ENCODE data around the gene NR2C1.
"Not testable (repeated sequence)": the region's sequence is repeated elsewhere in the genome, so short reads cannot be mapped to it uniquely, and the experiment has no call there.

NR2C1 gene

GRCh38 chr12:95072900-95073697 lies at the start of gene NR2C1:
NR2C1 (minus strand) TSS chr12:95073618; CDS start chr12:95067384, 6,234 bp downstream.
- DNase-seq: peak; percentile 94 to 96

GRCh38 chr12:95118788-95119179 lies 45.4 kb upstream of the NR2C1 start:
- no peak for DNase-seq

GRCh38 chr12:95118138-95118787 lies 44.8 kb upstream of the NR2C1 start:
- no peak for DNase-seq

- DNase-seq: peak; percentile 59 to 75
Observed at GRCh38 chr12:95117178-95117599, 43.8 kb upstream of the NR2C1 start.

DNA sequence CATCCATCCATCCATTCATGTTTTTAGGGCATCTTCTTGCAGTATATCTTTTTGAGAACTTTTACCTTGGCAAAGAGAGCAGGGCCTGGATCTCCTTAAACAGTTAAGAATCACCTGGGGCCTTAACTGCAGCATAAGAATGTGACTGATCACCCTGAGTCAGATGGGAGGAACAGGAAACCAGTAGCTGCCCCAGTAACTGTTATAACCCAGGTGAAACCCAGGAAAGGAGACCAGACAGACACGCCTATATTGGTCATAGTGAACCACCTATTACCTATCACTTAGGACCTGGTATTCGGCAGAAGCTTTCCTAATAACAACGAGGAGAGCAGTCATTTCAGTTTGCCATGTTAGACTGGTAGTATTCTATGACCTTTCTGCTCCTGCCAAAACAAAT lies 43.4 kb upstream of the NR2C1 start:
- no peak for DNase-seq

DNA sequence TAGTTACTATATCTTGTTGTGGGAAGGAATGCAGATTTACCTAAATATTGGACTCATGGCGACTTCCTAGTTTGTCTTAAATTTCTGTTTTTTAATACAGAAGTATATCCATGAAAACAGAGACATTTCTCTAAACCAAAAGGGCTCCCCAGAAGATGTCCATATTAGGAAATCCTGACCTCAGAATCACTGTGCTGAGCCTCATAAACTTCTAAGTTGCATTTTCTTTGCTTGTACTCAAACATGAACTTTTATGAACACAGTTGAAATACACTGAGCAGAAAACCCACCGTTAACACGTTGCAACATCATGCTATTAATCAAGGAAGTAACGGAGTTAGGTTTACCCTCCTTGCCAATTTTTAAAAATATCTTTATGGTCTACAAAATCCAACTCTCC lies 42.9 kb upstream of the NR2C1 start:
- no peak for DNase-seq

DNA sequence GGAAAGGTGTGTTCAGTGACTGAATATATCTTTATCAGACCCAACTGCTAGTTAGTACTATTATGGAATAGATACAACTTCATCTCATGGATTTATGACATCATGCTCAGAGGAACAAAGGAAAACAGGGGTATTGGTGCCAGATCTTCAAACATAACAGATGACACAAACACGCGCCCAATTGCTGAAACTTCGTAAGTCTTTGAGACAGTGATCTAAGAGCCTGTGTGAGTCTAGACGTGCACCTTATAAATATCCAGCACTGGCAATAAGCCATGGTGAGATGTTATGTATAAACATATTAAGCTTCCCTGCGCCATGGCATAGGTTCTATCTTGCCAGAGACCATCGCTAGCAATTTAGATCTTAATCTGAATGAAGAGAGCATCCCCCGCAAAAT lies 42.2 kb upstream of the NR2C1 start:
- no peak for DNase-seq

GRCh38 chr12:95114766-95115405 lies 41.5 kb upstream of the NR2C1 start:
- no peak for DNase-seq

DNA sequence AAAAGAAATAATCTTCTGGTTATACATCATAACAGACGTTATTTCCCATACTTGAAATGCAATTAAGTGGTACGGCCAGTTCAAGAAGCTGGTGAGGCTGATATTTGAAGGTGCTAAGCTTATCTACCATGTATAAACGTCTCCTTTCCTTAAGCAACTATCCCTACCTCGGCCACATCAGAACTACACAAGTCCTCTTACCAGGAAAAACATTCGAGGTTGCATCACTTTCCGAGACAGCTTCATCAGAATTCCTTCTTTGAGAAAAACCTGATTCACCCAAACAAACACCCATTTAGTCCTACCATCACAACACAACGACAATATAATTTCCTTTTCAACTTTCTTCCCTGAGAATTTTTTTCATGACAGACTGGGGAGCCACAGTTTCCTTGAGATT lies 33.9 kb upstream of the NR2C1 start:
- DNase-seq: no peak

DNA sequence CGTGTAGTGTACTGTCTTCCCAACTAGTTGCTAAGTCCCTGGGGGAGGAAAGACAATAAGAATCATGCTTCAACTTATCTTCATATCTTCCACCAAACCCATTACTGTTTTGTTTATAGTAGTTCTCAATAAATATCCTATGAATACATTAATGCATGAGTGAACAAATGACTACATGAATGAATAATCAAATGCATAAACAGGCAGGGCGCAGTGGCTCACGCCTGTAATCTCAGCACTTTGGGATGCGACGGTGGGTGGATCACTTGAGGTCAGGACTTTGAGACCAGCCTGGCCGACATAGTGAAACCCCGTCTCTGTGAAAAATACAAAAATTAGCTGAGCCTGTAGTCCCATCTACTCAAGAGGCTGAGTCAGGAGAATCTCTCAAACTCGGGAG lies 32.1 kb upstream of the NR2C1 start:
- DNase-seq: no peak

DNA sequence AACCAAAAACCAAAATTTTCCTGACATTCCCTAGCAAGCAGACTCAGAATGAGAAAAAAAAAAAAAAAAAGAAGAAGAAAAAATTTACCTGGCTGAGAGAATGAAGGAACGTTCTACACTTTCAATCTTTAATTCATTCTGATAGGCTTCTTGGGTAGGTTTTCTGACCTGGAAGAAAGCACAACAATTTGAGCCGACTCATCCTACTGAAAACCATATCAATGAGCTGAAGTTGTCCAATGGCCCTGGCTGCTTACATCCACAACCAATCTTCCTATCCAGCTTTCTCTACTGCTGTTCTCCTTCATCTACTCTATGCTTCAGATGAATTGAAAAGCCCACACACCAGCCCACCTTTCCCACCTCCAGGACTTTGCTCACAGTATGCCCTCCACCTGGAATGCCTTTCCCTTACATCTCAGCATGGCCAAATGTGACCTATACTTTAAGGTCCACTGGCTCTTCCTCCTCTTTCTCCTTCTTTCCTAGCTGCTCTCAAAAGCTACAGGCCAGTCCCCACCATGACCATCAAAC lies 31.6 kb upstream of the NR2C1 start:
- DNase-seq: no peak

DNA sequence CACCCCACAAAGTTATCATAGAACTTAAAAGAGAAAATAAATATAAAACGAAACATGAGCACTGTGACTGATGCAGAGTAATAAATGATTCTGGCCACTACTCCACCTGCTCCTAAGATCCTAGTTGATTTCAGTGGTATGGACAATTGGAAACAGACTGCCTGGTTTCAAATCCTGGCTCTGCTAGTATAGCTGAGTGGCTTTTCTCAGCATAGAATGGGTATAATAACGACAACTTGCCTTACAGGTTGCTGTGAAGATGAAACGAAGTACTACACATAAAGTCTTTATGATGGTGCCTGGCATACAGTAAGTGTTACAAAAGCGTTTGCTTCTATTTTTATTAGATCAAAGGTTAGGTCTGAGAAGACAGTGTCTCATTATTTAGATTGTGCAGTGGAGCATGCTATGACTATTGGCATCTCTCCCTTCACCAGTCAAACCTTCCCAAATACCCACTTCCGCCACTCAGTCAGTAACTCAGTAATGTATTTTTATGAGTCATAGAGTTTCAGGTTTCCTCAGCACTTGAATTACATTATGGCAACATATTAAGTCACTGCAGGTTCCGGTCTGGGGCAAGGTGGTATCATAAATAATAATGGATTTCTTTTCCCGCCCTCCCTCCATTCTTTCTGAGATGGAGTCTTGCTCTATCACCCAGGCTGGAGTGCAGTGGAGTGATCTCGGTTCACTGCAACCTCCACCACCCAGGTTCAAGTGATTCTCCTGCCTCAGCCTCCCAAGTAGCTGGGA lies 29.7 kb upstream of the NR2C1 start:
- no peak for DNase-seq

DNA sequence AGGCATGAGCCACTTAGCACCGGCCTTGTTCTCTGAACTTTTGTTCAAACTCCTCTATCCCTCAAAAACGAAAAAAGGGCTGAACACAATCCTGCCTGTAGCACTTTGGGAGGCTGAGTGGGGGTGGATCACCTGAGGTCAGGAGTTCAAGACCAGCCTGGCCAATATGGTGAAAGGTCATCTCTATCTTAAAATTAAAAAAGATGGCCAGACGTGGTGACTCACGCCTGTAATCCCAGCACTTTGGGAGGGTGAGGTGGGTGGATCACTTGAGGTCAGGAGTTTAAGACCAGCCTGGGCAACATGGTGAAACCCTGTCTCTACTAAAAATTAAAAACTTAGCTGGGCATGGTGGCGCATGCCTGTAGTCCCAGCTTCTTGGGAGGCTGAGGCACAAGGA lies 28.5 kb upstream of the NR2C1 start:
- DNase-seq: not testable (repeated sequence)

DNA sequence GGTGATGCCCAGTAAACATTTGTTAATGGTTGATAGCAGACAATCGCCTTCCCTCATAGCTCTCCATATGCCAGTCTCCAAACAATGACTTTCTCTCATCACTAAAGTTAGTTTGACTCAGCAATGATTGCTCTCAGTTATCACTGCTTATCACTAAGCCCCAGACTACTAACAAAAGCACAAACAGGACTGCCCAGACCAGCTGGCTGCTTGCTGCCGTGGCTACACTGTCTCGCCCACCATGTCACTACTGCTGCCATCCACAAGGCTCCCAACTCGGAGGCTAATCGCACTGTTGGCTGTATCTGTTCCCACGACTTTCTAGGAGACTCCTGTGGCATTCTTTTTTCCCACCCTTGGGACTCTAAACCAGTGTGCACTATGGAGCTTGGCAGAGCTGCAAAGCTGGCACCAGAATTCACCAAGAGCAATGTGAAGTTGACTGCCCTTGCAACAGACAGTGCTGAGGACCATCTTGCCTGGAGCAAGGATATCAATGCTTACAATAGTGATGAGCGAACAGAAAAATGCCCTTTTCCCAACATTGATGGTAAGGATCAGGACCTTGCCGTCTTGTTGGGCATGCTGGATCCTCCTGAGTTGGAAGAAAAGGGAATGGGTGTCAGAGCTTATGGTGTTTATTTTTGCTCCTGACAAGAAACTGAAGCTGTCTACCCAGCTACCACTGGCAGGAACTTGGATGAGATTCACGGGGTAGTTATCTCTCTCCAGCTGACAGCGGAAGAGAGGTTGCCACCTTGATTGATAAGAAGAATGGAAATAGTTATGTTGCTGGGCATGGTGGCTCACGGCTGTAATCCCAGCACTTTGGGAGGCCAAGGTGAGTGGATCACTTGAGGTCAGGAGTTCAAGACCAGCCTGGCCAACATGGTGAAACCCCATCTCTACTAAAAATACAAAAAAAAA lies 27.1 kb upstream of the NR2C1 start:
- no peak for DNase-seq

- no peak for DNase-seq
Observed at GRCh38 chr12:95099270-95099790, 25.9 kb upstream of the NR2C1 start.

DNA sequence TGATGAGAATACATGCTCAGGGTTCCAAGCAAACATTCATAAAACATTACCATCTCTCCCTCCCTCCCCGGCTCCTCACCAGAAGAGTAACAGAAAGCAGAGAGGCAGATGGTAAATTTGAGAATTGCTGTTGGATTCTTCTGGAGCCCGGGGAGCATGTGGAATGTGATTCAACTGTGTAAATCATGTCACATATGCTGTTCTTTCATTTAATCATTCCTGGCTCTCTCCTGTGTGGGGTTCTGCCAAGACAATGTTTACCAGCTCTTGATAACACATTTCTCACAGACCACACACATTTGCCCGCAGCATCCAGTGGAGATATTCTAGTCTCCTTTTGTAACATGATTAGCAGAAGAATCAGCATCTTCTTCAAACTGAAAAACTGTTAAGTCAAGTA lies 23.4 kb upstream of the NR2C1 start:
- DNase-seq: no peak

GRCh38 chr12:95096378-95096777 lies 23.0 kb upstream of the NR2C1 start:
- DNase-seq: no peak

GRCh38 chr12:95095866-95096265 lies 22.4 kb upstream of the NR2C1 start:
- DNase-seq: not testable (repeated sequence)

DNA sequence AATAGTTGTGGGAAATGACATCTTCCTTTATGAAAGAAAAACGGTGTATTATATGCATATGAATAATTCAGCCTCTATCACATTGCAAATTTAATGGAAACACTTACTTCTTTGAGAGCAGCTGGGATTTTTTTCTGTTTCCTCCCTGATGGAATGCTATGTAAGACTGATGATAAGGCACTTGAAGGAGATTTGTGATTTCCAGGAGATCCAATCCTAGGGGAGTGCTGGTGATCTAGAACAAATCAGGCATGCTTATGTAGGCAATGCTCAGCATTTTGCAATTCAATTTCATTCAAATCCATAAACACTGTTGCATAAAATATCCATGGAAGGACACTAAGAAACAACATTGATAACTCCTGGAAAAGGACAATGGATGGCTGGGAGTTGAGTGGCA lies 16.0 kb upstream of the NR2C1 start:
- DNase-seq: no peak

GRCh38 chr12:95088379-95088778 lies 15.0 kb upstream of the NR2C1 start:
- no peak for DNase-seq

GRCh38 chr12:95085612-95086011 lies 12.2 kb upstream of the NR2C1 start:
- DNase-seq: no peak

- no peak for DNase-seq
Observed at GRCh38 chr12:95083938-95084337, 10.5 kb upstream of the NR2C1 start.
